Suppressor macrophage (primary cell): ENCODE measurements around the gene MDM4.

ENCODE experiments used
- DNase-seq, 4 experiments: peaks; one replicate each; pipeline ENCODE4 v3.0.0-alpha.2; 2020 to 2022

MDM4 gene

GRCh38 chr1:204493145-204493983 lies 22.8 kb upstream of the MDM4 start:
- DNase-seq = peak in 3 of 4 experiments; percentile 26 to 41 (median 34)

DNA sequence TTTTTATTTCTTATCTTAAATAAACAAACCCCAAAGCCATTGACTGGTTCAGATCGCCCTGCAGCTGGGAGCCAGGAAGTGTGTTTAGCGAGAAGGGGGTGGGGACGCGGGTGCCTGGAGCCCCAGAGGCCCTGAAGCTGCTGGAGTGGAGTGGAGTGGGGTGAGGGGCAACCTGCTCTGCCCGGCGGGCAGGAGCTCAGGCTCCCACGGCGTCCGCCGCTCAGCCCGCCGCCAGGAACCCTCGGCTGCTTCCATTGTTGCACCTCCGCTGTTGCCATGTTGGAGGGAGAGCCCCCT lies 22.3 kb upstream of the MDM4 start:
- peak; percentile 28 to 55 (median 40) for DNase-seq

- peak; percentile 84 to 93 (median 90) for DNase-seq
Measured at GRCh38 chr1:204494281-204495077, 21.7 kb upstream of the MDM4 start, which contains the start of gene PIK3C2B. PIK3C2B (minus strand) TSS chr1:204494805; CDS start chr1:204469802, 25,003 bp downstream.

DNA sequence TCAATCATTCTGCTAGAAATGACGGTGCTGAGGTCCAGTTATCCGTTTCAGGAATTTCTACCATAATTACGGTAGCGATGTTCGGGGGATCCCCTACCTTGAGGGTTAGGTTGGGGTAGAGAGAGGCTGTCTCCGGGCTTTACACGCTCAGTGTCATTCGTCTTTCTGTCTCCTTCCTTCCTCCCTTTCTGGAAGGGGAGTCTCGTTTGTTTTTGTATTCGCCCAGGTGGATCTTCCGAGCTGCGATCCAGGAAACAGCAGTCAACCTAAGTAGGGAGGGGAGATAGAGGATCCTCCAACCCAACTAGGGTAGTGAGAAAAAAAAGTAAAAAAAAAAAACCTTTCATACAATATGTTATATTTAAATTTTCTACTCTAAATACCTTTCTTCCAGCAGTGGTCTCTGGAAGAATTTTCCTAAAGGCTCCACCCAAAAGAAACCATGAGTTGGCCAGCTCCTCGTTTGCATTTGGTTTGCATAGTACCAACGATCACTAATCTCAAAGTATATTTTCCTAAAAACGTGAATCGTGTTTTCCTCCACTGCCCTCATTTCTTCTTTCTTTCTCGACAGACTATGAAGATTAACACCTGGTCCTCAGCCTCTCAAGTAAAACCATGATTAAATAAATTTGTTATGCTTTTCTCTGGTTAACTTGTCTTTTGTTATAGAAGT lies 21.0 kb upstream of the MDM4 start:
- DNase-seq = no peak

DNA sequence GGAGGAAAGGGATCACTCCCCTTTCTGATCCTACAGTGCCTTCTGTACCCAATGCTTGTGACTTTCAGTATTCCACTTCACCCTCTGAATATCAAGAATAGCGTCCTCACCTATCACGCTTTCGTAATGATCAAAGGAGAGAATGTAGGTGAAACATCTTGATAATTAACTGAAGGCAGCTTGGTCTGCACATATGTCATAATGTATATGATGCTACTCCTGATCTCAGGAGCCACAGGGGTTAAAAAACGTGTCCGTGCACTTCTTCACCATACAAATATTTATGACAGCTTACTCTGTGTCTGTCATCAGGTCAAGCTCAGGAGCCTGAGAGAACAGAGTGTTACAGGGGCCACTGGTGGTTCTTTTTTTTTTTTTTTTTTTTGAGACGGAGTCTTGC lies 20.4 kb upstream of the MDM4 start:
- DNase-seq = no peak

DNA sequence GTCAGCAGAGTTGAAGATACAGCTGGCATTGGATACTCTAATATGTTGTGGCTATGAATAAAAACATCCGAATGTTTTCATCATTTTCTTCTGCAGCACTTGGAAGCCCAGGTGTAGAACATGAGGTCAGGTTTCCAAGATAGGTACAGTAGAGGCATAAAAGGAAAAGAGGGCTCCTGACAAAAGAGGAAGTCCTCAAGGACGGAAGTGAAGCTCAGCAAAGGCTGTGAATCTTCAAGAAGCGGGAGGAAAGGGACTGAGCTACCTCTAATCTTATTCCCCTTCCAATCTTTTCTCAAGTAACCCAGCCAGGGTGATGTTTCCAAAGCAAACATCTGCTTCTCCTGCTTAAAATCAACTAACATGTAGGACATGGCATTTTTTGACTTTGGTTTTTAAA lies 17.2 kb upstream of the MDM4 start:
- DNase-seq = peak; percentile 28 to 68 (median 58)

- DNase-seq = no peak
Measured at GRCh38 chr1:204499511-204500468, 16.4 kb upstream of the MDM4 start.

- no peak for DNase-seq
Measured at GRCh38 chr1:204502241-204502640, 14.0 kb upstream of the MDM4 start.

- peak; percentile 68 to 88 (median 86) for DNase-seq
Measured at GRCh38 chr1:204503122-204503912, 12.9 kb upstream of the MDM4 start.

- DNase-seq = no peak
Measured at GRCh38 chr1:204503913-204504519, 12.2 kb upstream of the MDM4 start.

- DNase-seq = no peak
Measured at GRCh38 chr1:204505674-204506200, 10.5 kb upstream of the MDM4 start.

DNA sequence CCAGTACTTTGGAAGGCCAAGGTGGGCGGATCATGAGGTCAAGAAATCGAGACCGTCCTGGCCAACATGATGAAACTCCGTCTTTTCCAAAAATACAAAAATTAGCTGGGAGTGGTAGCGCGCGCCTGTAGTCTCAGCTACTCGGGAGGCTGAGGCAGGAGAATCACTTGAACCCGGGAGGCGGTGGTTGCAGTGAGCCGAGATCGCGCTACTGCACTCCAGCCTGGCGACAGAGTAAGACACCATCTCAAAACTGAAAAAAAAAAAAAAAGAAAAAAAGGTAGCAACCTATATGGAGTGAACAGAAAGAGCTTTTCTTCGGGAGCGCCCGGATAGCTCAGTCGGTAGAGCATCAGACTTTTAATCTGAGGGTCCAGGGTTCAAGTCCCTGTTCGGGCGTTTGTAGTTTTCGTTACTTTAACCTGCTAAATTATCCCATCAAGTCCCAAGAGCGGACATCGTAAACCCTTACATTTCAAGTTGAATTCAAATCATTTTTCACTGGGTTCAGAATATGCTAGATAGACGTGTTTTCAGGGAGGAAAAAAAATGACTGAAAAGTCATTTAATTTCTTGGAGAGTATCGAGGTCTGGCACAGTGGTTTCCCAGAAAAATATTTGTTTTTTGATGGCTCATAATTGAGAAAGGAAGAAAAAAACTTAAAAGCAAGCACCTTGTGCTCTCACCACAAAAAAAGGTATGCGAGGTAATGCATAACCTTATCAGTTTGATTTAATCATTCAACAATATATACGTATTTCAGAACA lies 9.8 kb upstream of the MDM4 start:
- DNase-seq = peak; percentile 84 to 93 (median 90)

DNA sequence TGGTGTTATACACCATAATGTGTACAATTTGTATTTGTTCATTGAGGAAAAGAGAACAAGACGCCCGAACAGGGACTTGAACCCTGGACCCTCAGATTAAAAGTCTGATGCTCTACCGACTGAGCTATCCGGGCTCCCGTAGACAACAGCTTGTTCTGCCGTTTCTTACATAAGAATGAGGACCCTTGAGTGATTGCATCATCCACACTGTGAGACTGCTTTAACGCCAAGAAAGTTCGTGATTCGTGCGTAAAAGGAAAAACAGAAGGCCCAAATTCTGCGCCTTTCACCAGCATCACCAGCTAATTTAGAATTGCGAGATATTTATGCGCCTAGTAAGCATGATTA lies 9.3 kb upstream of the MDM4 start:
- peak; percentile 89 to 97 (median 95) for DNase-seq

DNA sequence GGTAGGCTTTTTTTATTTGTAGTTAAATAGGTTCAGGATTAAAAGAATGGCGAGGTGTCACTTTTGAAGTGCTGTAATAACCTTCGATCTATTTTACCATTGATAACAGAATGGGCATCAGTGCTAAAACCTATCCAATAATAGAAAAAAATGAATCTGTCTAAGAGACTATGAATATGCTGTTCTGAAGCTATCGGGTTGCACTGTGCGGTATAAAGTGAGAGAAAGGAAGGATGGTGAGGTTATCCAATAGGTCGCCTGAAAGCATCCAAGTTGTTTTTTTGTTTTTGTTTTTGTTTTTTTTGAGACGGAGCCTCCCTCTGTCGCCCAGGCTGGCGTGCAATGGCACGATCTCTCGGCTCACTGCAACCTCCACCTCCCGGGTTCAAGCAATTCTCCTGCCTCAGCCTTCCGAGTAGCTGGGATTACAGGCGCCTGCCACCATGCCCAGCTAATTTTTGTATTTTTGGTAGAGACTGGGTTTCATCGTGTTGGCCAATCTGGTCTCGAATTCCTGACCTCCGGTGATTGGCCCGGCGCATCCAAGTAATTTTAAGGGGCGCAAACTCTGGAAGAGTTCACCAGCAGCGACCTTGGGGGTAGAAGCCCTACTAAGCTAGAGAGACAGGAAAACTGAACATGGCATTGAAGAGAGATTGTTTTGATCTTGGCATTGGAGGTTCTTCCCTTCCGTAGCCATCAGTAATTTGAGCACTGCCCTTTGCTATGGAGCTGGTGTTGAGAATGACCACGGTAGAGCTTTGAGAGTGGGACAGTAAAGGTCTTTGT lies 8.7 kb upstream of the MDM4 start:
- DNase-seq = peak; percentile 56 to 71 (median 62)

- DNase-seq = no peak
Measured at GRCh38 chr1:204509186-204509635, 7.0 kb upstream of the MDM4 start.

DNA sequence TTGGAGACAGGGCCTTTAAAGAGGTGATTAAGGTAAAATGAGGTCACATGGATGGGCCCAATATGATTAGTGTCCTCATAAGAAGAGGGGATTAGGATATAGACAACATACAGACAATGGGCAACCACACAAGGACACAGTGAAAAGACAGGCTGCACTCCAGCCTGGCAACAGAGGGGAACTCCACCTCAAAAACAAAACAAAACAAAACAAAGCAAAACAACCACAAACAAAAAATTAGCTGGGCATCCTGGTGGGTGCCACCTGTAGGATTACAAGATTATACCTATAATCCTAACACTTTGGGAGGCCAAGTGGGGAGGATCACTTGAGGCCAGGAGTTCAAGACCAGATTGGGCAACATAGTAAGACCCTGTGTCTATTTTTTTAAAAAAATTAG lies 4.8 kb upstream of the MDM4 start:
- DNase-seq = no peak

DNA sequence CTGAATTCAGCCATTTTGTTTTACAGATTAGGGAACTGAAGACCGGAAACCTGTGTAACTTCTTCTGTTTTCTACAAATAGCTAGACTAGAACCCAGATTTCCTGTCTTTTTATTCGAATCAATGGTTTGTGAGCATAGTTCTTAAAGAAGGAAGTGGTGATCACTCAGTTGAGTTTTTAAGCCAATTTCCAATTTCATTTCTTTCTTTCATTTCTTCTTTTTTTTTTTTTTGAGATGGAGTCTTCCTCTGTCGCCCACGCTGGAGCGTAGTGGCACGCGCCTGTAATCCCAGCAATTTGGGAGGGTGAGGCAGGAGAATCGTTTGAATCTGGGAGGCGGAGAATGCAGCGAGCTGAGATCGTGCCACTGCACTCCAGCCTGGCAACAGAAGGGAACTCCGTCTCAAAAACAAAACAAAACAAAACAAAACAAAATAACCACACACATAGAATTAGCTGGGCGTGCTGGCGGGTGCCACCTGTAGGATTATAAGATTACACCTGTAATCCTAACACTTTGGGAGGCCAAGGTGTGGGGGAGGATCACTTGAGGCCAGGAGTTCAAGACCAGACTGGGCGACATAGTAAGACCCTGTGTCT lies 3.0 kb upstream of the MDM4 start:
- DNase-seq = peak; percentile 88 to 96 (median 94)

GRCh38 chr1:204514828-204515227 lies 1.4 kb upstream of the MDM4 start:
- DNase-seq = no peak
